GM19099 (cell line): Measurements from ENCODE around the gene LDLRAD3.

ENCODE experiments used
- POLR2A ChIP-seq: IDR thresholded peaks from 3 replicates; pipeline ENCODE4 v1.6.1; 2011; ENCODE audit warnings: low read depth; ENCODE audit not compliant: insufficient read length; ENCODE audit errors: extremely low read depth

LDLRAD3 gene

GRCh38 chr11:36139767-36140166 lies 195.9 kb downstream of the LDLRAD3 start:
- TF ChIP-seq POLR2A = no peak

- no peak for TF ChIP-seq POLR2A
Measured at GRCh38 chr11:36141196-36141953, 197.5 kb downstream of the LDLRAD3 start.

GRCh38 chr11:36141956-36142355 lies 198.1 kb downstream of the LDLRAD3 start:
- TF ChIP-seq POLR2A = no peak

- TF ChIP-seq POLR2A = no peak
Measured at GRCh38 chr11:36142439-36142838, 198.6 kb downstream of the LDLRAD3 start.

GRCh38 chr11:36142879-36143278 lies 199.0 kb downstream of the LDLRAD3 start:
- no peak for TF ChIP-seq POLR2A

- TF ChIP-seq POLR2A = no peak
Measured at GRCh38 chr11:36146437-36146836, 202.6 kb downstream of the LDLRAD3 start.

- no peak for TF ChIP-seq POLR2A
Measured at GRCh38 chr11:36147491-36147890, 203.6 kb downstream of the LDLRAD3 start.

GRCh38 chr11:36148701-36149100 lies 204.8 kb downstream of the LDLRAD3 start:
- TF ChIP-seq POLR2A = no peak

- no peak for TF ChIP-seq POLR2A
Measured at GRCh38 chr11:36149538-36150242, 205.8 kb downstream of the LDLRAD3 start.

- TF ChIP-seq POLR2A = no peak
Measured at GRCh38 chr11:36150986-36151385, 207.1 kb downstream of the LDLRAD3 start.

GRCh38 chr11:36151933-36152580 lies 208.2 kb downstream of the LDLRAD3 start:
- TF ChIP-seq POLR2A = no peak

GRCh38 chr11:36153551-36153950 lies 209.7 kb downstream of the LDLRAD3 start:
- no peak for TF ChIP-seq POLR2A

- TF ChIP-seq POLR2A = no peak
Measured at GRCh38 chr11:36155124-36155561, 211.3 kb downstream of the LDLRAD3 start.

- no peak for TF ChIP-seq POLR2A
Measured at GRCh38 chr11:36155770-36156160, 211.9 kb downstream of the LDLRAD3 start.

- no peak for TF ChIP-seq POLR2A
Measured at GRCh38 chr11:36156161-36156816, 212.4 kb downstream of the LDLRAD3 start.

- TF ChIP-seq POLR2A = no peak
Measured at GRCh38 chr11:36156817-36157519, 213.1 kb downstream of the LDLRAD3 start.
